Measurements from ENCODE around the gene B4GALNT2.
"Not testable (repeated sequence)": the region's sequence is repeated elsewhere in the genome, so short reads cannot be mapped to it uniquely, and the experiment has no call there.

The B4GALNT2 gene

DNA sequence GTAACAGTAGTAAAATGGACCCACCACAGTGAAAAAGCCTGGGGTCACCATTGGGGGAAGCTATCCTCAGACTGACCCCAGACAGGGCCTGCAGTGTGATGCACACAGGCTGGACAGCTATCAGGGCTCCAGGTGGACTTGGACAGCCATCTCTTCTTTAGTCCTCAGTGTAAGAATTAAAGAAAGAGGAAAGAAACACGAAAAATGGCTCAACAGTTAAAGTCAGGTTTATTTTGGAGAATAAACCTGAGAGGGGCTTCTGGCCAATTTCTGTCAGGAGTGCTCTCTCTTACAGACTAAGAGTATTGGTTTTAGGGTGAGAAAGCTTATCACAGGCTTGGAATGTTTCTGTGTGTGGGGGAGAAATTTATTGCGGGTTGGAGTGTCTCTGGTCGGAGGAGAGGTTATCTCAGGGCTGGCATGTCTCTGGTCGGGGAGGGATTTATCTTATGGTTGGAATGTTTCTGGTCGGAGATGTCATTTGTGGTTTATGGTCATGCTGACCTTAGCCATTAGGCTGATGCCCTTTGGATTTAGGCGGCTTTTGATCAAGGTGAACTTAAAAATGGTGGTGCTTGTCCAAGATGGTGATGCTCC lies 10.8 kb upstream of the B4GALNT2 start:
- DNase-seq, result no peak

DNA sequence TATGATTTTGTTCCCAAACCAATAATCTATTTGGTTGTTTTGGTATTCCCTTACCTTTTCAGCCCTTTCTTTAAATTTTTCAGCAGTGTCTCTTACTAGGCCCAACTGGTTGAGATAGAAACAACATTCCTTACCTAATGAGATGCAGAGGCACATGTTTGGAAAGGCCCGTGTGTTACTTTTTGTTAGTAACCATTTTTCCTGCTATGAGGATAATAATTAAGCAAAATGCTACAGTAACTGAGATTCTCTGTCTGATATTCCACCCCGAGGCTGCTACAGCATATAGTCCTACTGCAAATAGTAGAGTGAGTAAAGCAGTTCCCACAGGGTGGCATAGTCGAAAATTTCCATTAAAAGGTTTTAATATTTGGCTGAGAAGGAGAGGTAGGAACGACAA lies 10.0 kb upstream of the B4GALNT2 start:
- no peak for DNase-seq

DNA sequence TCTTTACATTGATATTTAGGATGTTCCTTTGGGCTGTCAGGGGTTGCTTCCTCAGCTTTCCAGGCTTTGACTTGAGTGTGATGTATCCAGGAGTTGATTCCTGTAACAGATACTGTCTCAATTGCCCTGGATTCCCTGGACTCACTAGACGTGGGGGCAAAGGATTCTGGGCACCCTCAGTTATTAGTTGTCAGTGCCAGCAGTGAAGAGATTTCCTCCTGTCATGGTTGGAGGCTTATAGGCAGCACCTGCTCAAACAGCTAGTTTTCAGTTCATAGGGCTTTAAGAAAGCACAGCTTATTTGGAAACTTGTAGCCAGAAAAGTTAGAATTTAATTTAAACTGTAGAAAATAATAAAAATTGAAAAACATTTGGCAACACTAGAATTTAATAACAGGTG lies 9.5 kb upstream of the B4GALNT2 start:
- DNase-seq, result no peak

DNA sequence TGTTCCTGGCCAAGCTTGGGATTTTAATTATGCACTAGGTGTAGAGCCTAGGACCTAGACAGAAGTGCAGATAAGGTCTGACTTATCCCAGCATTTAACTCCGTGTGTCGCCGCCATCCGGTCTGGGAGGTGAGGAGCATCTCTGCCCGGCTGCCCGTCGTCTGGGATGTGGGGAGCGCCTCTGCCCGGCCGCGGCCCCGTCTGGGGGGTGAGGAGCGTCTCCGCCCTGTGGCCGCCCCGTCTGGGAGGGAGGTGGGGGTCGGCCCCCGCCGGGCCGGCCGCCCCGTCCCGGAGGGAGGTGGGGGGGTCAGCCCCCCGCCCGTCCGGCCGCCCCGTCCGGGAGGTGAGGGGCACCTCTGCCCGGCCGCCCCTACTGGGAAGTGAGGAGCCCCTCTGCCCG lies 7.1 kb upstream of the B4GALNT2 start:
- DNase-seq, result no peak

DNA sequence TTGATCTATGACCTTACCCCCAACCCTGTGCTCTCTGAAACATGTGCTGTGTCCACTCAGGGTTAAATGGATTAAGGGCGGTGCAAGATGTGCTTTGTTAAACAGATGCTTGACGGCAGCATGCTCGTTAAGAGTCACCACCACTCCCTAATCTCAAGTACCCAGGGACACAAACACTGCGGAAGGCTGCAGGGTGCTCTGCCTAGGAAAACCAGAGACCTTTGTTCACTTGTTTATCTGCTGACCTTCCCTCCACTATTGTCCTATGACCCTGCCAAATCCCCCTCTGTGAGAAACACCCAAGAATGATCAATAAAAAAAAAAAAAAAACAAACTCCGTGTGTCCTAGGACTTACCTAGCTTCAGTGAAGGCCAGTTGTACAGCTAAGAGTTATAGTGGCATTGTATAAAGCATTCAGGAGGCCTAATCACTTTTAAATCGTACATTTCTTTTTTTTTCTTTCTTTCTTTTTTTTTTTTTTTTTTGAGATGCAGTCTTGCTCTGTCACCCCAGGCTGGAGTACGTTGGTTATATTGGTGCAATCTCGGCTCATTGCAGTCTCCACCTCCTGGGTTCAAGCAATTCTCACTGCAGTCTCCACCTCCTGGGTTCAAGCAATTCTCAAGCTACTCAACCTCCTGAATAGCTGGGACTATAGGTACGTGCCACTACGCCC lies 6.2 kb upstream of the B4GALNT2 start:
- not testable (repeated sequence) for DNase-seq

DNA sequence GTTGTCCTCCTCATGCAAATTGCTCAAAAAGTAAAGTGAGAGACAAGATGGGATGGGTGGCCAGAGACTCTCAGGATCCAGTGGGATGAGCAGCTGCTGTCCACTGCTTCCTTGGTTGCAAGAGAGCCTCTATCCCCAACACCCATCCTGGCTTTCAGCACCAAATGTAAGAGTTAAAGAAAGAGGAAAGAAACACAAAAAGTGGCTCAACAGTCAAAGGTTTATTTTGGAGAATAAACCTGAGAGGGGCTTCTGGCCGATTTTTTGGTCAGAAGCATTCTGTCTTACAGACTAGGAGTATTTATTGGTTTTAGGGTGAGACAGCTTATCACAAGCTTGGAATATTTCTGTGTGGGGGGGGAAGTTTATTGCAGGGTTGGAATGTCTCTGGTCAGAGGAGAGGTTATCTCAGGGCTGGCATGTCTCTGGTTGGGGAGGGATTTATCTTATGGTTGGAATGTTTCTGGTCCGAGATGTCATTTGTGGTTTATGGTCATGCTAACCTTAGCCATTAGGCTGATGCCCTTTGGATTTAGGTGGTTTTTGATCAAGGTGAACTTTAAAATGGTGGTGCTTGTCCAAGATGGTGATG lies 3.1 kb upstream of the B4GALNT2 start:
- DNase-seq, result not testable (repeated sequence)

DNA sequence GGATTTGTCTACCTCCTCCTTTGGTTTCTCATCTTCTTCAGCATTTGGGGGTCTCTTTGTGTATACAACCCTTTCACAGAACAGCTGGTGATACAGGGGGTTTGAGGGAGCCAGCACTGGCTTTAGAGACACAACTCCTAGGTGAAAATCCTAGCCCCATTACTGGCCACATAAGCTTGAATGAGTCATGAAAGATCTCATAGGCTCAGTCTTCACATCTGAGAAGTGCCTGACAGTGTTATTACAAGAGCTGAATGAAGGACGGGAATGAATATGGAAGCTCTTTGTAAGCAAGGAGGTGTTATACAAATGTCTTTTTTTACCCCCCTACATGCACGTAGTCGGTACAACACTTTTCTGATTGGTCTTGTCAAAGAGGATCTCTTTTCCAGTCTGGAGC lies 1.7 kb upstream of the B4GALNT2 start:
- no peak for DNase-seq

DNA sequence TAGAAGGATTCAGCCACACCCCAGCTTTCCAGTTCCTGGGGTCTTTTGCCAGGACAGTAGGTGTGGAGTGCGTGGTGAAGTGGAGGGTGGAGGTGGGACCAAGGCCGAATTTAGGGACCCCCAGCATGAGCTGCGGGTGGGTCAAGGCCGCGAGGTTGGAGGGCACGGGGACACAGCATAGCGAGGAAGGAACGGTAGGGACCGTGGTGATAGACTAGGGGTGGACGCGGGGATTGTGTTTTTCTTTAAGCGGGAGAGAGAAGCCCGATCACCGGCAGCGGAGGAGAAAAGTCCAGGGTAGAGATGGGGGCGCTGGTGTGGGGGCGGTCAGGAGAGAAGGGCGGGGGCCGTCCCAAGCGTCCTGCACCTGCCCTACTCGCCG lies 261 bp upstream of the B4GALNT2 start:
- no peak for DNase-seq

DNA sequence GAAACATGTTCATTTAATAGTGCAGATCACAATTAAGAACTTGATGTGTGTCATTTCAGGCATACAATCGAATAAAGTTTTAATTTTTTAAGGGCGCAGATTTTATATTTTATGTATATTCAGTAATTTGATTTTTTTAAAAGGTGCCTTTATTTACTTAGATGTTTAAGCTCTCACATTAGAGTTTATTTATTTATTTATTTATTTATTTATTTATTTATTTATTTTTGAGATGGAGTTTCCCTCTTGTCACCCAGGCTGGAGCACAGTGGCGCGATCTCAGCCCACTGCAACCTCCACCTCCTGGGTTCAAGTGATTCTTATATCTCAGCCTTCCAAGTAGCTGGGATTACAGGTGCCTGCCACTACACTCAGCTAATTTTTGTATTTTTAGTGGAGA lies 3.8 kb downstream of the B4GALNT2 start:
- DNase-seq, result no peak

DNA sequence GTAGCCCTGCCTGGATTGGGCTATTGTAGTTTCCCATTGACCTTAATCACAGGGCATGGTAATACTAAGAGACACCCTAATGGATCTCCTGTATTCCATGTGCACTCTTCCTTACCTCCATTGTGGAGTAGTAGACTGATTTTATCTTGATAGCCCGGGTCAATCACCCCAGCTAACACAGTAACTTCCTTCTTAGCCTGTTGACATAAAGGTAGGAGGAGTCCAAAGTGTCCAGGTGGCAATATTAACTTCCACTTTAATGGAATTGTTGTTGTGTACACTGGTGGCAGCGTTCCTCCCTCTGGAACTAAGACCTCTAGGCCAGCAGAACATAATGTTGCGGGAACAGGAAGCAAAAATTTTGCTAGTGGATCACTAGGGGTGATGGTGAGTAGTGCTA lies 13.1 kb downstream of the B4GALNT2 start:
- not testable (repeated sequence) for DNase-seq

DNA sequence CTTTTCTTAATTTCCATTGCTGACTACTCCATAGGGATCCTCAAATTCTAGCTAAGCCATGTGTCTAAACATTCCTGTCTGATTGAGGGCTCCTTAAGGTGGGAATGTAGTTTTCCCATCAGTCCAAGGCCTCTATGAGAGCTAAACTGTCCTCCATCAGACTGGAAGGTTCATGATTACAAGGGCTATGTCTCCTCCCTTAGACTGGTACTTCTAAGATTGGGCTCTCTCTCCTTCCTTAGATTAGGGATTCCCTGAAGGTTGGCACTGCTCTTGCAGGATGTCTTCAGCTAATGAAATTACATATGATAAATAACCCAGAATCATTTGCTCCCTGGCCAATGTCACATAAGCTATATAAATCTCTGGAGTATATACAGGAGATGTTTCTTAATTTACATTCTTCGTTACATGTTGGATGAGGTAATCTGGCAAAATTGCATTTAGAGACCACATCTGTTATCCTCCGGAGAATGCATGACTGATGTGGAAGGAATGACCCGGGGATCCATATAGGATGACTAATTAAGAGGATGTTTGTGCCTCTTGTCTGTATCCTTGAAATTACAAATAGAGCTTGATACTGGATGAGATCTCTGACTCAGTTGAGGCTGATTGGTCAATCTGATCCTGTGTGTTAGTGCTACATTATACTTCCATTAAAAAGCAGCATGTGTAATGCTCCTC lies 14.2 kb downstream of the B4GALNT2 start:
- DNase-seq, result no peak

DNA sequence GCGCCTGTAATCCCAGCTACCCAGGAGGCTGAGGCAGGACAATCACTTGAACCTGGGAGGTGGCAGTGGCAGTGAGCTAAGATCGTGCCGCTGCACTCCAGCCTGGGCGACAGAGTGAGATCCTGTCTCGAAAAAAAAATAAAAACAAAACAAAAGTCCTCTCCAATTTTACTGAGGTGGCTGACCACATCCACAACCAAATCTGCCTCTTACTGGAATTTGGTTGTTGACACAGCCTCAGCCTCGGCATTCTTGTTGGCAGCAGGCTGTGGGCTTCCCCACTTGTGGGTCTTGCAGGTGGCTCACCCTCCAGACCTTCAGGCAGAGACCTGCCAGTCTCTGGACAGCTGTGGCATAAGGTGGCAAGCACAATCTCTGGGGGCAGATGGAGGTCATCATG lies 15.6 kb downstream of the B4GALNT2 start:
- no peak for DNase-seq

DNA sequence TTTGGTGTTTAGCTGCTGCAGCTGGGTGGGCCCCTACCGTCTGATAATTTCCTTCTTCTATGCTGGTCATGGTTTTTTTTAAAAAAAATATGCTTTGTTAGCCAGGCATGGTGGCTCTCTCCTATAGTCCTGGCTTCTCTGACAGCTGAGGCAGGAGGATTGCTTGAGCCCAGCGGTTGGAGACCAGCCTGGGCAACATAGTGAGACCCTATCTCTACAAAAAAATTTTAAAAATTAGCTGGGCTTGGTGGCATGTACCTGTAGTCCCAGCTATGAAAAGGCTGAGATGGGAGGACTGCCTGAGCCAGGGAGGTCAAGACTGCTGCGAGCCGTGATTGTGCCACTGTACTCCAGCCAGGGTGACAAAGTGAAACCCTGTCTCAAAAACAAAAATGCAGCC lies 19.4 kb downstream of the B4GALNT2 start:
- DNase-seq, result no peak

DNA sequence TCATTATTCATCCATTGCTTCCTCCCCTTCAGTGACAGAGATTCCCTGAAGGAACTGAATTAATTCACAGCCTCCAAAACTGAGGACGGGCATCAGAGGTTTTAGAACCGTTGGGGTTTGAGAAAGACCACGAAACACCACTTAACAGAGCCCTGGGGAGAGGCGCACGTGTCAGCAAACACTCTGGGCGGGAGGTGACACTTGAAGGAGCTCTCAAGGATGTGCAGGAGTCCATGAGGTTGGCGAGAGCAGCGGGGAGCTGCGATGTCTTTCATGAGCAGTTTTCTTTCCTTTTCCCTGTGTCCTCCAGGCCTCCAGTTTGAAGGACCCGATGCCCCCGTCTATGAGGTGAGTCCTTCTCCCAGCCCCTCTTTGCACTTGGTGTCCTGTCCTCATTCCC lies 23.7 kb downstream of the B4GALNT2 start:
- no peak for DNase-seq

DNA sequence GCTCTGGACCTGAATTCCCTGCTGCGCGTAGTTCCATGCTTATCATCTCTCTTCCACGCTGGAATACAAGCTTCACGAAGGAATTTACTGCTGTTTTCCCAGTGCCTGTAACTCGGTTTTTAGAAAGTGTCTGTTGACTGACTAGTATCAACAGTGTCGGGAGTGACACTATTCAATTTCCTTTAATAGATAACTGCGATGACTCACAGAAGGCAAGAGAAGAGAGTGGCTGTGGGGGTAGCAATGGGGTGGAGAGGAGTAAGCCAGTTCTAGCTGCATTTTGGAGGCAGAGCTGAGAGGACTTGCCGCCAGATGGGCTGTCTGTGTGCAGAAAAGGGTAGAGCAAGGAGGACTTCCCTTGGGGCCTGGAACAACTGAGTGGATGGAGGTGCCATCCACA lies 25.2 kb downstream of the B4GALNT2 start:
- no peak for DNase-seq

DNA sequence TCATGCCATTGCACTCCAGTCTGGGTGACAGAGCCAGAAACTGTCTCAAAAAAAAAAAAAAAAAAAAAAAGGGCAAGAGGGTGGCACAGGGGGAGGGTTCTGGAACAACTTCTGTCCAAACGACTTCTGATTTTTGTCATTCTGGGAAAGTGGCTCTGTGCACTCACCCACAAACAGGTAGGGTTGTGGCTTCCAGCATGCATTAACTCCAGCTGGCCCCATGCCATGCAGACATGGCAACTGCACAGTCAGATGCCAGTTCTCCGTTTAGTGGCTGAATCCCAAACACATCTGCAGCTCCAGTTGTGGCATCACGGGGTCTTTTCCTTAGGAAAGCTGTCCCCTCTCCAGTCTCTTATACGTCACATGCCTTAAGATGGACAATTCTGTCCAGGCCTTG lies 30.3 kb downstream of the B4GALNT2 start:
- DNase-seq, result no peak

DNA sequence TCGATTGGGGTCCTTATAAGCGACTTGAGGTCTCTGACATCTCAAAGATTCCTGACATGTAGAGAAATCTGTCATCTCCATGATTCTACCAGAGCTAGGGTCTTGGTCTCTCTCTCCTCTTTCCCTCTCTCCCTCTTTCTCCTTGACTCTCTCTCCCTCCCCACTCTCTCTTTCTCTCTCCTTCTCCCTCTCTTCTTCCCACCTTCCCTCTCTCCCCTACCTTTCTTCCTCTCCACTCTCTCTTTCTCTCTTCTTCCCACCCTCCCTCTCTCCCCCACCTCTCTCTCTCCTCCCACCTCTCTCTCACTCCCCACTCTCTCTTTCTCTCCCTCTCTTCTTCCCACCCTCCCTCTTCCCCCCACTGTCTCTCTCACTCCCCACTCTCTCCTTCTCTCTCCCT lies 32.6 kb downstream of the B4GALNT2 start:
- DNase-seq, result no peak

DNA sequence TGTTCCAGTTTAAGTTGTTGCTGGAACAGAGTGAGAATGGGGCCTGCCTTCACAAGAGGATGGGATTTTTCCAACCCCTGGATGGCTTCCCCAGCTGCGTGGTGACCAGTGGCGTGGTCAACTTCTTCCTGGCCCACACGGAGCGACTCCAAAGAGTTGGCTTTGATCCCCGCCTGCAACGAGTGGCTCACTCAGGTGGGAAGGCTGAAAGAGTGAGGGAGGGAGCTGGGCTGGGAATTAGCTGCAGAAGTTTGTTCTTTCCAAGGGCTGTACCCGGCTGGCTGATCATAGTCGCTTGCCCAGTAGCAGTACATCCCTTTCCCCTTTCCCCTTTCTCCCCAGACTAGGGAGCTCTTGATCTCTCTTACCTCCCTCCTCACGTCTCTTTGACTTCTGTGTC lies 36.1 kb downstream of the B4GALNT2 start:
- no peak for DNase-seq

DNA sequence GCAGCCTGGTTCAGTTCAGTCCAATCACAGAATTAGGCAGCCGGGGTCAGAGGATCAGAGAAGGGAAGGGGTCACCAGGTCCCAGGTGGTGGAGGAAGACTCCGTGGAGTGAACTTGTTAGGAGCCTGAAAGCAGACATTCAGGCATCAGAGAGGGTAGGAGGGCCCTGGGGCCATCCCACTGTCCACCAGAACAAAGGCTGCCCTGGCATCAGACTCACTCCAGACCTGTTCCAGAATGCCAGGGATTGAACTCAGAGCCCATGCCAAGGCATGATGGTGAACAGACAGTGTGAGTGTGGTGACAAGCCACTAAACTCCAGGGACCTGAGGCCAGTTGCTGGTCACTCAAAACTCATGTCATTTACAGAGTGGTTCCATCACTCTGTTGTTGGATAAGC lies 37.6 kb downstream of the B4GALNT2 start:
- DNase-seq, result no peak

DNA sequence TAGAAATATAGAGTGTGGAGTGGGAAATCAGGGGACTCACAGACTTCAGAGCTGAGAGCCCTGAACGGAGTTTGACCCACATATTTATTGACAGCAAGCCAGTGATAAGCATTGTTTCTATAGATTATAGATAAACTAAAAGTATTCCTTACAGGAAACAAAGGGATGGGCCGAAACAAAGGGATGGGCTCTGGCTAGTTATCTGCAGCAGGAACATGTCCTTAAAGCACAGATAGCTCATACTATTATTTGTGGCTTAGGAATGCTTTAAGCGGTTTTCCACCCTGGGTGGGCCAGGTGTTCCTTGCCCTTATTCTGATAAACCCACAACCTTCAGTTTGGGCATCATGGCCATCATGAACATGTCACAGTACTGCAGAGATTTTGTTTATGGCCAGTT lies 38.1 kb downstream of the B4GALNT2 start:
- DNase-seq, result not testable (repeated sequence)

DNA sequence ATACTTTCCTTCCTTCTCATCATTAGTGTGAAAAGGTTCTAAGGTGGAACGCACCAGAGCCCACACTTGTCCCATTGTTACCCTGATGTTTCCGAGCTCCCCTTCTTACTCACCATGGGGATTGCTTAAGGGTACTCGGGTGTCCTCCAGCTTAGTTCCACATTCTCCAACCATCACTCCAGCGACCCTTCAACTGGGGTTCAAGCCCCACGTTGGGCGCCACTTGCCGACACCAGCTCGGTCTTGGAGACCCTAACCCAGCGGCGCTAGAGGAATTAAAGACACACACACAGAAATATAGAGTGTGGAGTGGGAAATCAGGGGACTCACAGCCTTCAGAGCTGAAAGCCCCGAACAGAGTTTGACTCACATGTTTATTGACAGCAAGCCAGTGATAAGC lies 43.4 kb downstream of the B4GALNT2 start:
- DNase-seq, result not testable (repeated sequence)

DNA sequence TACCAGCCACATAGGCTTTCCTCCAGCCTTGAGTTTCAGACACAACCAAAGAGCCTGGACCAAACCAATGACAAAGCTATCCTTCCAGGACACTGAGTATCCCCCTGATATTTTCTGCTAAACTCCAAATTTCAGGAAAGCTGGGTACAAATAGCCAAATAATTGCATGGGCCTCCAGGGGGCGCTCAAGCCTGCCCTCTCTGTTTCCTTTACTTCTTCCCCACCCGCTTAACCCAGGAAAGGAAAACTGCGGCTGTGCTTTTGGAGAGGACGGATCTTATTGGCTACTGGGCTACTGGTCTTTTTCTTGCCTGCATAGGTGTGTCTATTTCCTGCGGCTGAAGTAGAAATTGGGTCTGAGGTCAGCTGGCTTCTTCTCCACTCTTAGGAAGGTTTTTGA lies 47.7 kb downstream of the B4GALNT2 start:
- peak; percentile 65 for DNase-seq

DNA sequence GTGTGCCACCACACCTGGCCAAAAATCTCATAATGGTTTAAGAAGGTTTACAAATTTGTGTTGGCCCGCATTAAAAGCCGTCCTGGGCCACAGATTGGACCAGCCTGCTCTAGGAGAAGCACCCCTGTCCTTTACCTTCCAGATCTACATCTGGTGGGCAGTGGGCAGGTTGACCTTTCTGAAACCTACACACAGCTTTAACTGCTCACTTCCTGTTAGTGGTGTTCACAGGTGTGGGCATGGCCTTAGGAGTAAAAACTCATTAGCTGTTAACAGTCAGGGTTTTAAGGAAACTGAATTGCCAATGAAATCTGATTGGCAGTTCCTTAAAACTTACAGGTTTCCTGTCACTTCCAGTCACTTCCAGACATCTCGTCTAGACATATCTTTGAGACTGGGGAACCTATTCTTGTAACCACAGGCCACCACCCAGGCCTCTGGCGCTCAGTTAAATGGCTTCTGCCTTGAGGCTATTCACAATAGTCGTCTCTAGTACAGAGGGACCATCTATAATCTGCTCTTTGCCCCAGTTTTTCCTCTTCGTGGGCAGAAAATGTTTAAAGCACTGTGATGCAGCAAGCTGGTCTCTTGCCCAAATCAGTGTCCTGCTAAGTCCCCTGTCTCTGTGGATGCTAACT lies 48.5 kb downstream of the B4GALNT2 start:
- DNase-seq, result no peak

DNA sequence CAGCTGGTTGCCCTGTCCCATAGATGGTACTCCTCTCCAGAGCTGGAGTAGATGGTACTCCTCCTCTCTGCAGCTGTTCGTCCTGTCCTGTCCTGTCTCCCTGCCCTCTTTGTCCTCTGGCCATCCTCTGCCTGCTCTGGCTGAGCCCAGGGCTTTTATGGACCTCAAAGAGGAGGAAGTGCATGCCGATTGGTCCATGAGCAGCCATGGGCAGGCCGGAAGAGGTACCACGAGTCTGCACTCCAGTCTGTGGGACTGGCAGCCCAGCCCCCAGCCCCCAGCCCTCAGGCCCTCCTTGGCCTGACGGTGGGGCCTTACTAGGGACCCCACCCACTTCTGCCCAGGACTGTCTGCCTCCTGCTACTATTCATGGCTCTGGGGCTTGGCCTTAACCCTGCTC lies 50.8 kb downstream of the B4GALNT2 start:
- no peak for DNase-seq
